ENCODE data around the gene ERF. TPM values are rescaled to one million over a fixed set of nuclear protein-coding genes. Genes with fewer than 3 reads are reported as not detected.

The ERF gene
- total RNA-seq, 1 donor from 2014 or later: 58.4 TPM

DNA sequence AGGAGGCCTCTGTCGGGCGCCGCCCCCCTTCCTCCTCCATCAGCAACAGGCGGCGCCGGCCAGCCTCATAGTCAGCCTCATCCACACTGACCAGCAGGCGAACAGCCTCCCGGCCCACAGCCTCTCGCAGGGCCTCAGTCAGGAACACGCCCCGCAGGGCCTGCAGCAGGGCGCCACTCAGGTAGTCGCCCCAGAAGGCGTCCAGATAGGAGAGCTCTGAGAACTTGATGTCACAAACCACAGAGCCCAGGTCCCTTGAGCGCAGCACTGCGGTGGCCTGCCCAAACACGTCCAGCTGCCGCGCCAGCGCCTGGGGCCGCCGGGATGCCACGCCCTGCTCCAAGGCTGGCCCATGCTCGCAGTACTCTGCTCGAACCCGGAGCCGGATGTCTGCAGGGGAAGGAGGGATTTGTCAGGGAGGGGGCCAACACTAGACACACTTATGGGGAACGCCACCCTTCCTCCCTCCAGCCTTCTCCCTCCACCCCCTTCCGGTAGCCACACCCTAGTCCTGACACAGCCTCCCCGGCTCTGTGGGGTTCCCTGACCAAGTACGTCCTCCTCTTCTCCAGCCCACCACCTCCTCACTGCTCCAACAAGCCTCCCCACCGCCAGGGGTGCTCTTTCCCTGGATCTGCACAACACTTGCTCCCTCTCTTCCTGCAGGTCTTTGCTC, 55.4 kb downstream of the ERF start:
- DNase-seq (ENCODE audit: low spot score): peak; percentile 79
- Mint-ChIP-seq H3K9me3 (no peaks in the 10 kb centered on the region), H3K4me3 (ENCODE audit: low read depth) (peak overlapping the region; percentile 77), H3K27me3 (ENCODE audit: low read depth) (no peaks in the 10 kb centered on the region), H3K36me3 (ENCODE audit: low read depth) (peaks cover 73% of the 10 kb centered on the region), H3K27ac (peak overlapping the region; percentile 94), H3K4me1 (ENCODE audit: low read depth) (peaks cover 54% of the 10 kb centered on the region)
- intact Hi-C loops (cut with micrococcal nuclease): loop anchor here (2.0 to 5.0 kb wide), 4 partner anchors 23 to 98 kb away; partner anchors contain the start of gene ERF

DNA sequence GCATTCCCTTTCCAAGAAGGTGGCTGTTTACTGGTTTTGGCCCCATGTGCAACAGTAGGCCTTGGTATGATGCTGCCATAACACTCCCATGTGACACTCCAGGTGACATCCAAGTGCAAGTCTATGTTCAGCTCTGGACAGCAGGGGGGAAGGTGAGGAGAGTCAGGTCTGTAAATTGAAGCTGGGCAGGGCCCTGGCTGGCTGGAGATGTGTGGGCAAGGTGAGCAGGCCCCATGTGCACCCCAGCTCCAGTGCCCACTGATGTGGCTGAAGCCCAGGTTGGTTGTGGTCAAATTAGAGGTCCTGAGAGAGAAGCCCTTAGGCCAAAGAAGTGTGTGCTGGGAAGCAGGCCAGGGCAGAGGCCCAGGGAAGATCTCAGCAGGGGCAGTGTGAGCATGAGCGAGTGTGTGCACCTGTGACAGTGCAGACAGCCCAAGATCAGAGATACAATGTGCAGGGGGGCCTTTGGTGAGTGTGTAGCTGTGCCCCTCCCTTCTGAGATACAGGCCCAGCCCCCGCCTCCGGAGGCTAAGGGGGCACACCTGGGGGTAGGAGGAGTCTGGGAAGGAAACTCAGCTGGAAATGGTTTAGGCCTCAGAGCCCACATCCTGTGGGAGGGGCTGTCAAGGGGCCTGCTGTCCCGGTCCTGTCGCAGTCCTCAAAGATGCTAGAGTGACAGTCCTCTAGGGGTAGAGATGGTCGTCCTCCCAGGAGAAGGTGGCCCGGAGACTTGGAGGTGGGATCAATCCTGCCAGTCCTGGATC, 56.1 kb downstream of the ERF start:
- H3K27me3 Mint-ChIP-seq (ENCODE audit: low read depth): no peaks in the 10 kb centered on the region
- H3K4me1 Mint-ChIP-seq (ENCODE audit: low read depth): peaks cover 56% of the 10 kb centered on the region
- H3K36me3 Mint-ChIP-seq (ENCODE audit: low read depth): peaks cover 71% of the 10 kb centered on the region
- H3K4me3 Mint-ChIP-seq (ENCODE audit: low read depth): peak overlapping the region; percentile 77
- H3K27ac Mint-ChIP-seq: peak overlapping the region; percentile 94
- intact Hi-C loops (cut with micrococcal nuclease): loop anchor here (2.0 kb wide), 3 partner anchors 22 to 84 kb away; partner anchors contain the start of gene ERF
- peaks cover 5% of the 10 kb centered on the region for H3K9me3 Mint-ChIP-seq
- DNase-seq (ENCODE audit: low spot score): peak; percentile 82

Other genes with a start within 250 kb of the ERF start
- 2.4 and 3.3 TPM in 2 replicates for gene GRIK5, start 184.9 kb downstream of the ERF start, total RNA-seq
- gene ZNF574, start 179.0 kb downstream of the ERF start, total RNA-seq: 15.7 and 16.6 TPM in 2 replicates
- 48.6 and 49.5 TPM in 2 replicates for gene POU2F2, start 122.7 kb downstream of the ERF start, total RNA-seq
- gene DEDD2, start 37.5 kb downstream of the ERF start, total RNA-seq: 32.1 and 33.6 TPM in 2 replicates
- gene ZNF526, start 34.8 kb downstream of the ERF start, total RNA-seq: 17.3 and 18.4 TPM in 2 replicates
- 48.0 and 52.4 TPM in 2 replicates for gene GSK3A, start 12.5 kb downstream of the ERF start, total RNA-seq
- 68.3 and 69.3 TPM in 2 replicates for gene CIC, start 14.1 kb upstream of the ERF start, total RNA-seq
- 0.74 and 0.91 TPM in 2 replicates for gene PRR19, start 47.0 kb upstream of the ERF start, total RNA-seq
- 49.3 and 50.9 TPM in 2 replicates for gene PAFAH1B3, start 47.5 kb upstream of the ERF start, total RNA-seq
- 0.71 and 0.85 TPM in 2 replicates for gene TMEM145, start 58.2 kb upstream of the ERF start, total RNA-seq
- 9.7 and 10.3 TPM in 2 replicates for gene MEGF8, start 70.5 kb upstream of the ERF start, total RNA-seq
- gene CNFN, start 135.2 kb upstream of the ERF start, total RNA-seq: 0.53 TPM in 1 of 2 replicates, not detected in the other
- 33.0 and 35.2 TPM in 2 replicates for gene LIPE, start 172.3 kb upstream of the ERF start, total RNA-seq
- not detected in 2 replicates for gene CXCL17, start 187.8 kb upstream of the ERF start, total RNA-seq

All from activated T-helper 2 cell treated with anti-CD3 and anti-CD28 coated beads, Interferon-gamma antibody, Interleukin-2, Interleukin-4, amounts not matched to agents 10 μg/mL and 5 μg/mL and 100 μg/mL, durations not matched to agents 14 hours and 24 hours and 36 hours (primary cell).